ENCODE results near the gene TSPAN6. TPM values are rescaled to one million over a fixed set of nuclear protein-coding genes. Genes with fewer than 3 reads are reported as not detected.

TSPAN6 gene
- total RNA-seq, 1 experiment from 2014 or later: 52.2 TPM

DNA sequence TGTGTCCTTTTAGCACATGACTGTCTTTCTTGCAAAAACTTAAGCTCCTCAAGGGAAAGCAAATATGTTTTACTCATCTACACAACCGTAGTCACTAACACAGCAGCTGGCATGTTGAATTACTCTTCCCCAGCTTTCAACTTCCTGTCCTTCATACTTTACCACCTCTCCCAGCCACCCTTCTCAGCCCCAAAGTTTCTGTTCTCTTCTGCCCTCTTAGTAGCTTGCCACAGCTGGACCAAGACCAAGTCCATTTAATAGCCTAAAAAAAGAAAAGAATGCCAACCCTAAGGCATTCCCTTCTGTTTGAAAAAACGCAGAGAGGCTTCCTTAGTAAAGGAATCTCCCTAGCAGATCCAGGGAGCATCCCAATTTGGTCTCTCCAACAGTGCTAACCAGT lies 44.1 kb upstream of the TSPAN6 start:
- Histone ChIP-seq H3K79me2 (ENCODE audit: low read depth) (no peaks in the 10 kb centered on the region), H3K27ac (no peak overlapping the region), H2AFZ (no peak overlapping the region), H3K4me3 (no peak overlapping the region), H3F3A (ENCODE audit: insufficient read depth, low read depth) (peaks cover 6% of the 10 kb centered on the region; the same call in 1 of the 2 replicates), H3K36me3 (ENCODE audit: low read depth) (no peaks in the 10 kb centered on the region), H3K27me3 (ENCODE audit: insufficient read depth, low read depth) (no peaks in the 10 kb centered on the region), H4K20me1 (ENCODE audit: insufficient read depth) (no peaks in the 10 kb centered on the region), H3K9me3 (ENCODE audit: insufficient read depth, low read depth) (no peaks in the 10 kb centered on the region), H3K4me2 (no peak overlapping the region), H3K9me2 (ENCODE audit: insufficient read depth) (no peaks in the 10 kb centered on the region), H3K4me1 (replicated peaks; ENCODE audit: insufficient read depth) (no peaks in the 10 kb centered on the region)
- TF ChIP-seq, protein P1, sequence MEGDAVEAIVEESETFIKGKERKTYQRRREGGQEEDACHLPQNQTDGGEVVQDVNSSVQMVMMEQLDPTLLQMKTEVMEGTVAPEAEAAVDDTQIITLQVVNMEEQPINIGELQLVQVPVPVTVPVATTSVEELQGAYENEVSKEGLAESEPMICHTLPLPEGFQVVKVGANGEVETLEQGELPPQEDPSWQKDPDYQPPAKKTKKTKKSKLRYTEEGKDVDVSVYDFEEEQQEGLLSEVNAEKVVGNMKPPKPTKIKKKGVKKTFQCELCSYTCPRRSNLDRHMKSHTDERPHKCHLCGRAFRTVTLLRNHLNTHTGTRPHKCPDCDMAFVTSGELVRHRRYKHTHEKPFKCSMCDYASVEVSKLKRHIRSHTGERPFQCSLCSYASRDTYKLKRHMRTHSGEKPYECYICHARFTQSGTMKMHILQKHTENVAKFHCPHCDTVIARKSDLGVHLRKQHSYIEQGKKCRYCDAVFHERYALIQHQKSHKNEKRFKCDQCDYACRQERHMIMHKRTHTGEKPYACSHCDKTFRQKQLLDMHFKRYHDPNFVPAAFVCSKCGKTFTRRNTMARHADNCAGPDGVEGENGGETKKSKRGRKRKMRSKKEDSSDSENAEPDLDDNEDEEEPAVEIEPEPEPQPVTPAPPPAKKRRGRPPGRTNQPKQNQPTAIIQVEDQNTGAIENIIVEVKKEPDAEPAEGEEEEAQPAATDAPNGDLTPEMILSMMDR (conservative IDR thresholded peaks at IDR 0.05): no peak
- no peak for TF ChIP-seq EZH2 (IDR thresholded peaks at IDR 0.05; ENCODE audit: low read depth)
- BruUV-seq (replicated peaks): no TSS peak
- DNase-seq: no peak
- ChIA-PET POLR2A (ENCODE audit: unreplicated experiment) (no interaction called here), CTCF (no interaction called here)
- intact Hi-C loops (cut with micrococcal nuclease; ENCODE audit: unreplicated experiment): no loop called here

DNA sequence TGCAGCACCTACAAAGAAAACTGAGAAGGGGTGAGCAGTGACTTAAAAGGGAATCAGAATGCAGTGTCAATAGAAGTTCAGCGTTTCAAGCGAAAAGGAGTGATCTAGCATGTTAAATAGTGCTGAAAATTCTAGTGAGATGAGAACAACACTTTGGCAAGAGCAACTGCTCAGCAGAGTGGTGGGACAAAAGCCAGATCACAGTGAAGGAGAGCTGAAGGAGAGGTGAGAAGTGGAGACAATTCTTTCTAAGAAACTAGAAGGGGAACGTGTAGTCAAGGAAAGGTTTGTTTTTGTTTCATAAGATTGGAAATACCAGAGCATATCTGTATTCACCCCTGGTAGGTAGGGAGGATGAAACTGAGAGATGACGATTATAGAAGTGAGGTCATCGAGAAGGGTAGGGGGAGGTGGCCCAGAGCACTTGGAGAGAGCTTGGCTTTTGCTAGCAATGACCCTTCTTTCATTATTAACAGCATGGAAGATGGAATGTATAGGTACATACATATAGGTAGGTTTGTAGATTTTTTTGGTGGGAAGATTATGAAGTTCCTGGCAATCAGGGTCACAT lies 41.1 kb upstream of the TSPAN6 start:
- no peak for DNase-seq
- no TSS peak for BruUV-seq (replicated peaks)

DNA sequence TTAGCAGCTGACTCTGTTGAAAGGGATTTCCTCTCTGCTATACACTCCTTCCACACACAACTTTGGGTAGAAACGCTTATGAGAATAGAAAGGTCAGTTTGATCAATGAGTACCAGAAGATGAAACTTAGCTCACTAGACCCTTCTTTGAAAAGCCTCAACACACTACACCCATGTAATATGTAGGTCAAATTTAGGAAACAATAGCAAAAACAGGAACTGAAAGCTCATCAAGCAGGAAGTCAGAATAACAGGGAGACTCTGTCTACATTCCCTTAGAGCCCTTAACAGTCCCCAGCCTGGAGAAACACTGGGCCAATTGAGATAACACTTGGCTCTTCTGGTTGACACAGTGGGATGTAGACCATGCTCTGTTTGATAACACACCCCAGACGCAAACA lies 38.1 kb upstream of the TSPAN6 start:
- intact Hi-C loops (cut with micrococcal nuclease; ENCODE audit: unreplicated experiment): loop anchor here (10.0 kb wide), 1 partner anchor 530 kb away; no protein-coding TSS in a partner anchor
- H3K4me3 ChIP-seq: no peak overlapping the region

More for the DNA sequence above, 41.1 kb upstream of the TSPAN6 start:
- no peak overlapping the region for H3K4me2 ChIP-seq
- H3K4me3 ChIP-seq: no peak overlapping the region
- POLR2A ChIA-PET (ENCODE audit: unreplicated experiment): no interaction called here
- TF ChIP-seq, protein P1 (conservative IDR thresholded peaks at IDR 0.05): no peak
- TF ChIP-seq EZH2 (IDR thresholded peaks at IDR 0.05; ENCODE audit: low read depth): no peak
- H3K9me2 ChIP-seq (ENCODE audit: insufficient read depth): no peaks in the 10 kb centered on the region
- CTCF ChIA-PET: no interaction called here
- H3F3A ChIP-seq (ENCODE audit: insufficient read depth, low read depth): no peaks in the 10 kb centered on the region
- H3K27ac ChIP-seq: no peak overlapping the region
- H3K36me3 ChIP-seq (ENCODE audit: low read depth): 0 out of 2 replicates have a peak, but pooled peaks cover 7% of the 10 kb centered on the region
- H2AFZ ChIP-seq: no peak overlapping the region
- no peaks in the 10 kb centered on the region for H3K9me3 ChIP-seq (ENCODE audit: insufficient read depth, low read depth)
- H3K27me3 ChIP-seq (ENCODE audit: insufficient read depth, low read depth): no peaks in the 10 kb centered on the region
- peaks cover 12% of the 10 kb centered on the region; the same call in 1 of the 2 replicates for H3K4me1 ChIP-seq (replicated peaks; ENCODE audit: insufficient read depth)
- intact Hi-C loops (cut with micrococcal nuclease; ENCODE audit: unreplicated experiment): loop anchor here (10.0 kb wide), 1 partner anchor 527 kb away; no protein-coding TSS in a partner anchor
- H4K20me1 ChIP-seq (ENCODE audit: insufficient read depth): no peaks in the 10 kb centered on the region
- H3K79me2 ChIP-seq (ENCODE audit: low read depth): no peaks in the 10 kb centered on the region

More for the DNA sequence above, 38.1 kb upstream of the TSPAN6 start:
- CTCF ChIA-PET: no interaction called here
- H3K9me2 ChIP-seq (ENCODE audit: insufficient read depth): no peaks in the 10 kb centered on the region
- no TSS peak for BruUV-seq (replicated peaks)
- H3K36me3 ChIP-seq (ENCODE audit: low read depth): 0 out of 2 replicates have a peak, but pooled peaks cover 7% of the 10 kb centered on the region
- POLR2A ChIA-PET (ENCODE audit: unreplicated experiment): no interaction called here
- H3K4me2 ChIP-seq: no peak overlapping the region
- no peak for DNase-seq
- TF ChIP-seq, protein P1 (conservative IDR thresholded peaks at IDR 0.05): no peak
- no peak for TF ChIP-seq EZH2 (IDR thresholded peaks at IDR 0.05; ENCODE audit: low read depth)
- no peaks in the 10 kb centered on the region for H3F3A ChIP-seq (ENCODE audit: insufficient read depth, low read depth)
- no peaks in the 10 kb centered on the region for H3K9me3 ChIP-seq (ENCODE audit: insufficient read depth, low read depth)
- no peaks in the 10 kb centered on the region for H3K79me2 ChIP-seq (ENCODE audit: low read depth)
- no peak overlapping the region for H3K27ac ChIP-seq
- H3K4me1 ChIP-seq (replicated peaks; ENCODE audit: insufficient read depth): peaks cover 15% of the 10 kb centered on the region; the same call in 1 of the 2 replicates
- H4K20me1 ChIP-seq (ENCODE audit: insufficient read depth): no peaks in the 10 kb centered on the region
- H3K27me3 ChIP-seq (ENCODE audit: insufficient read depth, low read depth): no peaks in the 10 kb centered on the region
- no peak overlapping the region for H2AFZ ChIP-seq

All from PC-9 (cell line).